ENCODE data around the gene AKT2. TPM values are rescaled to one million over a fixed set of nuclear protein-coding genes. Genes with fewer than 3 reads are reported as not detected.

Gene AKT2
- total RNA-seq, 2 donors from 2014 or later = 190 to 208 TPM

- Mint-ChIP-seq H3K9me3 (no peaks in the 10 kb centered on the region), H3K27ac (peak overlapping the region; percentile 39), H3K4me1 (no peaks in the 10 kb centered on the region), H3K27me3 (ENCODE audit: insufficient read depth) (no peaks in the 10 kb centered on the region), H3K4me3 (no peak overlapping the region), H3K36me3 (ENCODE audit: low read depth) (peaks cover 47% of the 10 kb centered on the region)
- H3K27me3 ChIP-seq (ENCODE audit: control insufficient read depth, insufficient read depth, low read length, poor library complexity, severe bottlenecking) = no peaks in the 10 kb centered on the region
- no peak overlapping the region for H3K4me3 ChIP-seq (ENCODE audit: low read length)
- peaks cover 46% of the 10 kb centered on the region for H3K36me3 ChIP-seq (ENCODE audit: control insufficient read depth, insufficient read depth, low read length)
- DNase-seq = no peak
- no peak for TF ChIP-seq CTCF (conservative IDR thresholded peaks at IDR 0.05)
- no peak overlapping the region for H3K27ac ChIP-seq (ENCODE audit: low read depth, low read length)
- no peaks in the 10 kb centered on the region for H3K9me3 ChIP-seq (ENCODE audit: control insufficient read depth, low read length)
- H3K4me1 ChIP-seq (ENCODE audit: control insufficient read depth, insufficient read depth, low read length) = no peaks in the 10 kb centered on the region
- 93 to 96% methylated on average over 7 to 12 of the region's 12 CpGs for WGBS, 2 experiments (ENCODE audit: insufficient coverage in 1 of 2, insufficient read length in 1 of 2)
- H3K9ac ChIP-seq (ENCODE audit: extremely low read depth, low read length, poor library complexity, severe bottlenecking) = no peak overlapping the region
Measured at GRCh38 chr19:40239415-40240226, 45.5 kb downstream of the AKT2 start.

DNA sequence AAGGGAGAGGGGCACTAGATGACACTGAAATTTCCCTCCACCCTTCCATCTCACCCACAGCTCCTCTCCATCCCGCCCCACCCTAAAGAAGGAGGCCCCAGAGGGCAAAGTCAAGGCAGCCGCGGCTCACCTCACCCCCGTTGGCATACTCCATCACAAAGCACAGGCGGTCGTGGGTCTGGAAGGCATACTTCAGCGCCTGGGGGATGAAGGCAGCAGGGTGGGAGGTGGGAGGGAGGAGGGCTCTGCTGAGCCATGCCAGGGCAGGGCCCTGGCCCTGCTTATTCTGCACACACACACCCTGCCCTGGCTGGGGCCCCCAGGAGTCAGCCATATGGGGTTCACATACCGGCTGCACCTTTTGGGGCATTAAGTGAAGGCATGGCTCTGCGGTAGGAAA, 46.4 kb downstream of the AKT2 start:
- WGBS, 2 experiments (ENCODE audit: insufficient coverage in 1 of 2, insufficient read length in 1 of 2) = 97 to 99% methylated on average over 4 to 9 of the region's 9 CpGs
- DNase-seq = no peak
- Mint-ChIP-seq H3K27me3 (ENCODE audit: insufficient read depth) (no peaks in the 10 kb centered on the region), H3K4me3 (no peak overlapping the region), H3K9me3 (no peaks in the 10 kb centered on the region), H3K36me3 (ENCODE audit: low read depth) (peaks cover 50% of the 10 kb centered on the region), H3K27ac (no peak overlapping the region), H3K4me1 (no peaks in the 10 kb centered on the region)
- Histone ChIP-seq H3K9ac (ENCODE audit: extremely low read depth, low read length, poor library complexity, severe bottlenecking) (no peak overlapping the region), H3K27ac (ENCODE audit: low read depth, low read length) (no peak overlapping the region), H3K36me3 (ENCODE audit: control insufficient read depth, insufficient read depth, low read length) (peaks cover 46% of the 10 kb centered on the region), H3K4me3 (ENCODE audit: low read length) (no peak overlapping the region), H3K27me3 (ENCODE audit: control insufficient read depth, insufficient read depth, low read length, poor library complexity, severe bottlenecking) (no peaks in the 10 kb centered on the region), H3K9me3 (ENCODE audit: control insufficient read depth, low read length) (no peaks in the 10 kb centered on the region), H3K4me1 (ENCODE audit: control insufficient read depth, insufficient read depth, low read length) (no peaks in the 10 kb centered on the region)
- TF ChIP-seq CTCF (conservative IDR thresholded peaks at IDR 0.05) = no peak

DNA sequence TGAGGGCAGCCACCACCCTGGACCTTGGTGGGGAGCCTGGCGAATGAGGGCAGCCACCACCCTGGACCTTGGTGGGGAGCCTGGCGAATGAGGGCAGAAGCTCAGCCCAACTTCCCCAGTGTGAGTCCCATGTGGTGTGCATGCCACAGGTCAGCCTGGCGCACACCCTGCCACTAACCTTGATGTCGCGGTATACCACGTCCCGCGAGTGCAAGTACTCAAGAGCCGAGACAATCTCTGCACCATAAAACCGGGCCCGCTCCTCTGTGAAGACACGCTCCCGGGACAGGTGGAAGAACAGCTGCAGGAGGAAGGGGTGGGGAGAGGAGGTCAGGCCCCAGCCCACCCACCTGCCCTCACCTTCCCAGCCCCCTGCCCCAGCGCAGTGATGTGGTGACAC, 47.4 kb downstream of the AKT2 start:
- no peaks in the 10 kb centered on the region for H3K9me3 Mint-ChIP-seq
- no peak for TF ChIP-seq CTCF (conservative IDR thresholded peaks at IDR 0.05)
- no peaks in the 10 kb centered on the region for H3K4me1 Mint-ChIP-seq
- DNase-seq = no peak
- peaks cover 48% of the 10 kb centered on the region for H3K36me3 ChIP-seq (ENCODE audit: control insufficient read depth, insufficient read depth, low read length)
- H3K9ac ChIP-seq (ENCODE audit: extremely low read depth, low read length, poor library complexity, severe bottlenecking) = no peak overlapping the region
- no peaks in the 10 kb centered on the region for H3K27me3 Mint-ChIP-seq (ENCODE audit: insufficient read depth)
- H3K9me3 ChIP-seq (ENCODE audit: control insufficient read depth, low read length) = no peaks in the 10 kb centered on the region
- H3K27me3 ChIP-seq (ENCODE audit: control insufficient read depth, insufficient read depth, low read length, poor library complexity, severe bottlenecking) = no peaks in the 10 kb centered on the region
- H3K4me3 Mint-ChIP-seq = no peak overlapping the region
- WGBS, 2 experiments (ENCODE audit: insufficient coverage in 1 of 2, insufficient read length in 1 of 2) = 95 to 96% methylated on average over 13 to 14 of the region's 14 CpGs
- no peak overlapping the region for H3K27ac ChIP-seq (ENCODE audit: low read depth, low read length)
- no peak overlapping the region for H3K4me3 ChIP-seq (ENCODE audit: low read length)
- H3K4me1 ChIP-seq (ENCODE audit: control insufficient read depth, insufficient read depth, low read length) = no peaks in the 10 kb centered on the region
- H3K27ac Mint-ChIP-seq = no peak overlapping the region
- H3K36me3 Mint-ChIP-seq (ENCODE audit: low read depth) = peaks cover 50% of the 10 kb centered on the region
